GM18511 (cell line): Measurements from ENCODE around the gene TMPRSS6.

Experiments used
- ATAC-seq: cut with Tn5 transposase; IDR thresholded peaks from one replicate; pipeline ENCODE4 v1.9.1; 2021; ENCODE audit warnings: mild to moderate bottlenecking, moderate library complexity; ENCODE audit not compliant: unreplicated experiment

The TMPRSS6 gene

DNA sequence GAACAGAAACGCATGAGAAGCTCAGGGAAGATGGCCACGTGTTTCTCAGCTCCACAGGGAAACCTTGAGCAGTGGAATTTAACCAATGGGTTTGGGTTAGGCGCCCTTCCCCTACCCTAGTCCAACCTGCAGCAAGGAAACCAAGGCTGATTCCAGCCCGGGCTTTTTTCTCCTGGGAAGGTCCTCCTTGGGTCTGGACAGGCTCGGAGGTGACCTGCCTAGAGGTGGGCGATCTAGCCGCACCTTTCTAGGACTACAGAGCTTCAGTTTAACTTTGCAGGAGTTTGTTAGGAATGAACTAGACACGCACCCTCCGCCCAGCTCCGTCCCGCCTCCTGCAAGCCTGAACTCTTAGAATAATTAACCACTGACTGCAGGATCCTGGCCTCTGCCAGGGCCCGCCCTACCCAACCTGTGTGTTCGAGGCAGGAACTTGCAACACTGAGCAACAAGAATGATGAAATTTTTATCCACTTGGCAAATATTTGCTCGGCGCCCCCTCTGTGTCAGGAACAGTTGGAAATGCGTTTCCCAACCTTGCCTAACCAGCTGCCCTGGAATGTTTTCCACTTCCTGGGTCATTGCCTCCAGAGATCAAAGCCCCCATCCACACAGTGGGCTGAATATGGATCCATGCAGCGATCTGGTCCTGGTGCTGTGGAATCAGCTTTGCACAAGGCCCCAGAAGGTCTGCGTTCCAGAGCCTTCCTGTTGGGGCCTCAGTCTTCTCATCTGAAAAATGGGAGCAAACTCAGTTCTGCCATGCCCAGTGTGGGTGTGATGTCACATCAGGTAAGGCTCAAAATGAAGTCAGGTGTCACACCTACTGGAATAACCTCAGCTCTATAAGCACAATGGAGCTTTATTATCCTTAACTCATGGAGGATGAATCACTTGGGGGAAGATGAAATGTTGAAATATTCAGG, 76.7 kb downstream of the TMPRSS6 start:
- no peak for ATAC-seq

DNA sequence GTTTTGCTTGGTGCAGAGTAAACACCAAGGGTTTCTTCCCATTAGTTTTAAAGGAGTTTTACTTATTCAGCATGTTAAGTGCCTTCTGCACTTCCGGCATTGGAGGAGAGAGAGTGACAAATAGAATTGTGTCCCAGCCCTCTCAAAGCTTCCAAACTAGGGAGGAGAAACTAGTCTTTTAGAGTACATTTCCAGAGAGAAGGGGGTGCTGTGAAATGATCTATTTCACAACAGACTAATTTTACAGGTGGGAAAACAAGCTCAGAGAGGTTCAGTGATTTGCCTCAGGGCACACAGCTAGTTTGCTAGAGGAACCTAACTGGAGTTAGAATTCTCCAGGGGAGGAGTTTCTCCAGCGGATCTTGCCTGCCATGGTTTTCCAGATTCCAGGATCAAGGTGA, 77.4 kb downstream of the TMPRSS6 start:
- ATAC-seq = no peak

DNA sequence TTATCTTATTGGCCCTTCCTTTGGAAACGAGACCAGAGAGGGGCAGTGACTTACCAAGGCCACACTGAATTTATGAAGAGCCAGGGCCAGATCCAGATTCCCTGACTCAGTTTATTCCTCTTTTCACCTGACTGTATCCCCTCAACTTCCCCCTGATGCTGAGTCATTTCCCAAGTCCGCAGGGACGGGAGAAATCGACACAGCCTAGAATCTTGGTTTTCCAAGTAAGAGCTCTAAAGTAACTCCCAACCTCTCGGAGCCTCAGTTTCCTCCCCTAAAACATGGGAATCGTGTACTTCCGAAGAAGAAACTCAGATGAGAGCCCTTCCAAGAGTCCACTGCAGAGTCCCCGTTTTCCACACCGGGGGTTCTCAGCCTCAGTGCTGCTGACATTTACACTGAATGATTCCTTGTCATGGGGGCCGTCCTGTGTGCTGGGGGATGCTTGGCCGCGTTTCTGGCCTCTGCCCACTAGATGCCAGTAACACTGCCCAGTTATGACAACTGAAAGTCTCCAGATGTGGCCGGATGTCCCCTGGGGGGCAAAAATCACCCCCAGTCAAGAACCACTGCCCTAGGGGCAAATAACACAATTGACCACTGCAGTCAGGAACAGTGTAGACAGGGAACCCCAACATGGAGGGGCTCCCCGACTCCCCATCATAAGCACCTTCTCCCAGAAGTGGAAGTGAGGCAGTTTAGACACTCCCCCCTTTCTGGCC, 78.8 kb downstream of the TMPRSS6 start:
- ATAC-seq = no peak

DNA sequence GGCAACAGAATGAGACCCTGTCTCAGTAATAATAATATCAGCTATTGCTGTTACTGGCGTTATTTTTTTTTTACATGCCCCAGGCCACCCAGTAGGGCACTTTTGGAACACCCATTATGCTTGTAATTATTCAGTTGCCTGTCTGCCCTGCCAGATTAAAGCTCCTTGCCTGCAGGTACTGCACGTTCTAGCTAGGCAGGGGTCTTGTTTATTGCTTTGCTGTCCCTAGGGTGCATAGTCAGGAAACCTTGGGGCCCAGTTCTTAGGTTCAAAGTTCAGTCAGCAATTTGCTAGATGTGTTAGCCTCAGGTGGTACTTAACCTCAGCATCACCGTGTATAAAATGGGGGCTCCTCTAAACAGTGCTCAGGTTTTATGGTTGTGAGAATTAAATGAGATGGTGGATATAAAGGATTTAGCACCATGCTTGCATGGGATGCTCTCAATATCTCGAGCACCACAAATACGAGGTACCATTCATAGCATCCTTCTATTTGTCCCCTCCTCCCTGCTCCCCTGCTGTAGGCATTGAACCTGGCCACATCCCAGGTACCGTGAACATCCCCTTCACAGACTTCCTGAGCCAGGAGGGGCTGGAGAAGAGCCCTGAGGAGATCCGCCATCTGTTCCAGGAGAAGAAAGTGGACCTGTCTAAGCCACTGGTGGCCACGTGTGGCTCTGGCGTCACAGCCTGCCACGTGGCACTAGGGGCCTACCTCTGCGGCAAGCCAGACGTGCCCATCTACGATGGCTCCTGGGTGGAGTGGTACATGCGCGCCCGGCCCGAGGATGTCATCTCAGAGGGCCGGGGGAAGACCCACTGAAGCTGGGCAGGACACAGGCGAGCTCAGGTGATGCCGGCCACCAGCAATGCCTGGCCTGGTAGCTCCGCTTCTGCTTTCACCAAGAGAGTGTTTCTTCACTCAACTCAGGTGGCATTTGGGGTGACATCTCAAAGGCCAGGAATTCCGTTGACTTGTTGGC, 80.5 kb downstream of the TMPRSS6 start:
- no peak for ATAC-seq

DNA sequence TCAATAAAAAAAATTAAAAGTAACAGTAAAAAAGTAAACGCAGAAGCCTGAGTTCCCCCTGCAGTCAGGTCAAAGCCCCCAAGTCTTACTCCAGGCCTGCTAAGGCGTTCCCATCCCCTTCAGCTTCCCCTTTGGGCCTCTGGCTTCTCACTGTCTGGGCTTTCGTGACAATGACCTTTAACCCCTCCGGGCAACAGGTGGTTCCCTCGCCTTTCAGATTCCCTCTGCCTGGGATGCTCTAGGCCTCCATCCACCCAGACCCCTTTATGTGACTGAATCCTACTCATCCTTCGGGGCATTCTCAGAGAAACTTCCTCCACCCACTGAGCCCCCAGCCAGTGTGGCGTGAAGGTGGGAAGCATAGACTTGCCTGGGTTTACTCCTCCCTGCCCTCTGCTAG, 82.0 kb downstream of the TMPRSS6 start:
- no peak for ATAC-seq

DNA sequence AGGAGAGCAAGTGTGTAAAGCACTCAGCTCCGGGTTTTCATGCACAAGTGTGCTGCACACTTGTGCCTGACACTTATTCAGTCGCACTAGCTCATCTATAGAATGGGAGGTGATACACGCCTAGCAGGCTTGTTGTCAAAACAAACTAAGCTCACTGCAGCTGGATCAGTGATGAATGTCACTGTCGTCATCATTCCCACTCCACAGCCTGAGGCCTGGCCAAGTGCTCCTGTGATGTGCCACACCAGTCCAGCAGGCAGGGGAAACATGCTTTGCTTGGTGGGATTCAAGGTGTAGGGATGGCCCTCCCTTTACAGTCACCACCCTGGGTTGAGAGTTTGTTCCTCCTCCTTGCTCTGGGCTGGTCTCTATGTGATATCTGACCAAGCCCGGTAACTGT, 83.2 kb downstream of the TMPRSS6 start:
- no peak for ATAC-seq

DNA sequence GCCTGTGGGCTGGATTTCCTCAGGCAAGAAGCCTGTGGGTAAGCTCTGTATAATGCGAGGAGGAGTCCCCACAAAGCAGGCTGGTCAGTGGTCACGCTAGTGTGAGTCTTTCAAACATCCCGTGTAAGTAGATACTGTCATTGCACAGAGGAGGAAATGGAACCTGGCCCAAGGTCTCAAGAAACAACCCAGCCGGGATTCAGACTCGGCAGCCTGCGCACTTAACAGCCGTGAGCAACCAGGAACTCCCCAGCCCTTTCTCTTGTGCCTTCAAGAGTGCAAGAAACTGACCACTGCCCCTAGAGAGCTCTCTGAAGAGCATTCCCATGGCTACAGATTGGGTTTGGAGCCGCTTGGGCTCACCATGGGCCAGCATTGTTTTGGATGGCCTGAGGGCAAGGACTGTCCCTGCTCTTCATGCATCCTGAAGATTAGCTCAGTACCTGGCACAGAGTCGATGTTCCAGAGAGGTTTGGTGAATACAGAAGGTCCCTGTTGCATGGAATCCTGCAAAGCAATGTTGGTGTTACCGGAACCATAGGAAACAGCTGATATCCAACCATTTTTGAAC, 83.9 kb downstream of the TMPRSS6 start:
- ATAC-seq = no peak

DNA sequence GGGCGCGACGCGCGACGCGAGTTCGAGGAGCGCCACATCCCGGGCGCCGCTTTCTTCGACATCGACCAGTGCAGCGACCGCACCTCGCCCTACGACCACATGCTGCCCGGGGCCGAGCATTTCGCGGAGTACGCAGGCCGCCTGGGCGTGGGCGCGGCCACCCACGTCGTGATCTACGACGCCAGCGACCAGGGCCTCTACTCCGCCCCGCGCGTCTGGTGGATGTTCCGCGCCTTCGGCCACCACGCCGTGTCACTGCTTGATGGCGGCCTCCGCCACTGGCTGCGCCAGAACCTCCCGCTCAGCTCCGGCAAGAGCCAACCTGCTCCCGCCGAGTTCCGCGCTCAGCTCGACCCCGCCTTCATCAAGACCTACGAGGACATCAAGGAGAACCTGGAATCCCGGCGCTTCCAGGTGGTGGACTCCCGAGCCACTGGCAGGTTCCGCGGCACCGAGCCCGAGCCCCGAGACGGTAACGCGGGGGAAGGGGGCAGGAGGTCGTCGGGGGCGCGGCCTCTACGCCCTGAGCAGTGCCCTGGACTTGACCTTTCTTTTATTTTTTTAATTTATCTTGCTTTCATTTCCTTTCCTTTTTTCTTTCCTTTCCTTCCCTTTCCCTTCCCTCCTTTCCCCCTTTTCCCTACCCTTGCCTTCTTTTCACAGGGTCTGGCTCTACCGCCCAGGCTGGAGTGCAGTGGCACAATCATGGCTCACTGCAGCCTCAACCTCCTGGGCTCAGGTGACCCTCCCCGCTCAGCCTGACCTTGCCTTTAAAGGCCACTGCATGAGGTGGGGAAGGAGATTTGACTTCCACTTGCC, 85.0 kb downstream of the TMPRSS6 start:
- no peak for ATAC-seq

DNA sequence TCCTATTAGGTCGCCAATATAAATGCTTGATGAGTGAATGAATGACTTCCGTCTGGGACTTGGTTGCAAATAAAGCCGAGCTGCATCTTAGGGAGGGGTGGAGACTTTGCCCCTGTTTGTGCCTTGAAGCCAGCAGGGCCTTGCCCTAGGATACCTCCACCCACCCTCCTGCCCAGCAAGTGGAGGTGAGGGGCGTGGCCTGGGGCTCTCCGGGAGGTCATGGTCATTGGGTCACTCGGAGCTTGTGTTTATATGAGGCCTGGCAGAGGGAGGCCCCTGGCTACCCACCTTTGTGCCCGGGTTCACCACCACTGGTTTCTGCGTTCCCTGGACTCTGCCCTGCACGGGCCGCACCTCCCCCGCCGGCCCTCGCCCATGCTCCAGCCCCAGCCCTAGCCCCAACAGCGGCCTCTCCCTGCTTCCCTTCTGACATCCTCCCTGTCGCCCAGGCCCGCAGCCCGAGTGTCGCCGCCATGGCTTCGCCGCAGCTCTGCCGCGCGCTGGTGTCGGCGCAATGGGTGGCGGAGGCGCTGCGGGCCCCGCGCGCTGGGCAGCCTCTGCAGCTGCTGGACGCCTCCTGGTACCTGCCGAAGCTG, 85.7 kb downstream of the TMPRSS6 start:
- no peak for ATAC-seq

DNA sequence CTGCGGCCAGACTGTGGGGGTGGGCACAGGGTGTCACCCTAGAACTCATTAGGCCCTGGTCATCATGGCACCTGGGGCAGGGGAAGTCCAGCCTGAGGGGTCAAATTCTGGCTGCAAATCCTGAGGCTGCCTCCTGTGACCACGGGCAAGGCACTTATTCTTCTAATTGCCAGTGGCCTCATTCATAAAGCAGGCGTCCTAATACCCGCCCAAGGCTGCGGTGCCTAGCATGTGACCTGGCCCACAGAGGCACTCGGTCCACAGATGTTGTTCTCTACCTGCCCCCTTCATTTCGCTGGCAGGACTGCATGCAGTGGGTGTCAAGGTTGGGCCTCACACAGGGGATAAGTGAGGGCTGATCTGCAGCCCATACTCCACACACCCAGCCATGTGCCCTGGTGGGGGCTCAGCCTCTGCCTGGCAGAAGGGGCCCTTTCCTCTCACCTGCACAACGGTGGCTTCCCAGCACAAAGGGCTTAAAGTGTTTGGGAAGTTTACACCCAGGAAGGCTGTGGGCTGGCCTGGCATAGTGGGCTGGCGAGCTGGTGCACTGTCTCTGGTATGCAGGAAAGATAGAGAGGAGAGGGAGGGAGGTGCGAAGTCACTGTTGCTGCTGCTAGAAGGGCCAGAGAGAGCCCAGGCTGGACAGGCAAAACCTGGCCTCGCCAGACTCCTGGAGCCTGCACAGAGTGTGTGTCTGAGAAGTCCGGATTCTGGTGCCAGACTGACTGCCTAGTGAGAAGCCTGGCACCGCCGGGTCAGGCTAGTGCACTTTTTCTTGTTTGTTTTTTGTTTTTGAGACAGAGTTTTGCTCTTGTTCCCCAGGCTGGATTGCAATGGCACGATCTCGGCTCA, 86.8 kb downstream of the TMPRSS6 start:
- no peak for ATAC-seq

DNA sequence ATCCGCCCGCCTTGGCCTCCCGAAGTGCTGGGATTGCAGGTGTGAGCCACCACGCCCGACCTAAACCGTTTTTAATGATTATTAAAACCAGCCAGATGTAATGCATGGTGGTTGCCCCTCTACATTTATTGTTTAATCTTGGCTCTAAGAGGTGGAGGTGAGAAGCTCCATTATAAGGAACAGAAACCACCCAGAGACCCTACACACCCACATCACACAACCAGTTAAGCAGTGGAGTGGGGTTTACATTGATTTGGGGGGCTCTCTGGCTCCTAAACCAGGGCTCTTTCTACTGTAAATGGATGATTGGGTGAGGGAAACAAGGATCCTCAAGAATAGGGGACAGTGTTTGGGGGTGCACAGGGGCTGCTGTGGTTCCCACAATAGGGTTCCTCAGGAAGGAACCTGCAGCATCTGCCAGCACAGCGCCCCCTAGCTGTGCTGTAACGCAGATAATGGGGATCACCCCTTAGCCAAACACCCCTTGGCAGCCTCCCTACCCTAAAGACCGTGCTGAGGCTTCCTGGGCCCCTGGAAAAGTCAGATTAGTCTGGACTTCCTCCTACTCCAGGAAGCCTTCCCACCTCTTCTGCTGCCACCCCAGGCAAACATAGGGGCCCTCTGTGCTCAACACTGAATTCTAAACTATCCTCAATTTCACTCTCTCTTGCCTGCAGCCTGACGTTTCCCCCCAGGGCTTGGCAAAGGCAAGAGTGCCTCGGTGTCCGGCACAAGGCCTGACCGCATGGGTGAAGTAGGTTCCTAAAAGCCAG, 87.6 kb downstream of the TMPRSS6 start:
- ATAC-seq = no peak

DNA sequence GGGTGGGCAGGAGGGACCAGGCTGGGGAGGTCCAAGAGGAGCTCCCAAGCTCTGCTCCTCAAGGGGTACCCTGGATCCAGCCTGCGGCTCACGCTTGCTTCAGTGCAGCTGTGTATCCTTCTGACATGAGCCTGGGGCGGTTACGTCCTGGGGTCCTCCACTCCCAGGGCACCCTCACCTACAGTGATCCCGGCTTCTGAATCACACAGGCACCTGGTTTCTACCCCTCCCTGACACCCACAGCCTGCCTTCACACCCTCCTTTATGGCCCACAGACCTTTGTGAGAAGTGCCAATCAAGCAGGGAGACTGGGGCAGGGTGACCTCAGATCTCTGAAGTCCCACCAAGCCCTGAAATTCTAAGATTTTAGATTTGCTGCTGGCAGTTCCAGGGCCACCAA, 88.5 kb downstream of the TMPRSS6 start:
- no peak for ATAC-seq

DNA sequence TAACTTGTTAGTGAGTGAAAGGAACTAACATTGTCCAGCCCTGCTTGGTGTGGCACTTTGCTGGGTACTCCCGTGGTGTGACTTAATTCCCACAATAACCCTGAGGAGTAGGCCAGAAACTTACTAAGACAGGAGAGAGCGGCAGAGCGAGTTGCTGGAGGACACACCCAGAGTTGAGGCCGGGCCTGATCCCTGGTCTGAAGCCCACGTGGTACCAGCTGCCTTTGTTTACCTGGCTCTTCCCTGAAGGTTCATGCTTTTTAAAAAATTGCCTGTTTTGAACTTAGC, 89.4 kb downstream of the TMPRSS6 start:
- ATAC-seq = no peak

DNA sequence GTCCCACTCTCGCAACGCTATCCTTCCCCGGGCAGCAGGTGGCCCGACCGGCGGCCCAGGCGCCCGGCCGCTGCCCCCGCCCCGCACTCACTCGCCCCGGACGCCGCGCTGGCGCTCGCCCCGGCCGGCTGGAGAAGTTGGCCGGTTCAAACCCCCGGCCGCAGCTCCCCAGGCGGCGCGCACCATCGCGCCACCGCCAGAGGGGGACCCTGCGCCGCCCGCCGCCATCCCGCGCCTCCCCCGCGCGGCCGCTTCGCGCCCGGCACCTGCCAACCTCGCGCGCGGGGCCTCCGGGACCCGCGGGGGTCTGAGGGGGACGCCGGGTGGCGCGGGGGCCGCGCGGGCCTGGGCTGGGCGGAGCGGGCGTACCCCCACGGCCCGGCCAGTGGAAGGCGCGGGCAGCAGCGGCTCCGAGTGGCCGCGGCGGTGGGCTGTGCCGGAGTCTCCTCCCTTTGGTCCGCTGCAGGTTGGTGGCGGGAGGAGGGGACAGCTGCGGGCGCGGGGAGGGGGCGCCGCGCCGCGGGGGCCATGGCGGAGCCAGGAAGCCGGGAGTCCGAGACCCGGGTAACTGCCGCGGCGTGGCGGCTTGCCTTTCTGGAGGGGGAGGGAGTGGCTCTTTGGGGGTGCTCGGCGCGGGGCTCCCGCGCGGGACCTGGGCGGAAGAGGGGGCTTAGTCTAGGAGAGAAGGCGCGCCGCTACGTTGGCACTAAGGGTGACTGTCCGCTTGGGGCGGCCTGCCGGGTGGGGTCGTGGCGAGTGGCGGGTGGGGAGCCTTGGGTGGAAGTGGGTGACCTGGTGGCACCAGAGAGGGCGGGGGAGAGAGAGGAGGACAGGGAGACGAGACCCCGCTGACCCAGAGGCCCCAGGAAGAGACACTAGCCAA, 90.0 kb downstream of the TMPRSS6 start, which contains the start of the genes MPST and TST:
Gene MPST, plus strand, starts transcription at position 434 of the 883 bp plus-strand sequence. Its CDS starts 95 bp downstream, at position 529.
Gene TST, minus strand, starts transcription at position 139 of the 883 bp plus-strand sequence. CDS start 715 bp downstream, outside the sequence.
- ATAC-seq = peak; percentile 75

DNA sequence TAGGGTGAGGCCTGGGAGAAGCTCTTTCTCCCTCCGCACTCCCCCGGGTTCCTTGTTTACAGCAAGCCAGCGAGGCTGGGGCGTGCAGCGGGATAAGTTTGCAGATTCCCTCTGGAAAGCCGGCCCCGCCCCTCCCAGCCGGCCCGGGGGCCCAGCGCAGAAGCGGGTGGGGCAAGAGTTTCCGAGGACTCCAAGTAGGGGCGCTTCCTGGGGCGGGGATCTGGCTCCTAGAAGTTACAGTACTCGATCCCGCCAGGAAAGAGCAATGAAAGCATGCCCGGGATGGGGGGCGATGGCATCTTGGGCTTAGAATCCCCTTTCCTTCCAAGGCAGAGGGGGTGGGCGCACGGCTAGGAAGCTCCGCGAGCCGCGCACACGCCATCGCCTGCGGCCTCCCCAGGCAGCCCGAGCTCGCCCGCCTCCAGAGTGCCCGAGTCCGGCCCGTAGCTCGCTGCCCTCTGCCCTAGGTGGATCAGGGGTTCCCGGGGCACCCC, 90.7 kb downstream of the TMPRSS6 start:
- peak; percentile 20 for ATAC-seq

DNA sequence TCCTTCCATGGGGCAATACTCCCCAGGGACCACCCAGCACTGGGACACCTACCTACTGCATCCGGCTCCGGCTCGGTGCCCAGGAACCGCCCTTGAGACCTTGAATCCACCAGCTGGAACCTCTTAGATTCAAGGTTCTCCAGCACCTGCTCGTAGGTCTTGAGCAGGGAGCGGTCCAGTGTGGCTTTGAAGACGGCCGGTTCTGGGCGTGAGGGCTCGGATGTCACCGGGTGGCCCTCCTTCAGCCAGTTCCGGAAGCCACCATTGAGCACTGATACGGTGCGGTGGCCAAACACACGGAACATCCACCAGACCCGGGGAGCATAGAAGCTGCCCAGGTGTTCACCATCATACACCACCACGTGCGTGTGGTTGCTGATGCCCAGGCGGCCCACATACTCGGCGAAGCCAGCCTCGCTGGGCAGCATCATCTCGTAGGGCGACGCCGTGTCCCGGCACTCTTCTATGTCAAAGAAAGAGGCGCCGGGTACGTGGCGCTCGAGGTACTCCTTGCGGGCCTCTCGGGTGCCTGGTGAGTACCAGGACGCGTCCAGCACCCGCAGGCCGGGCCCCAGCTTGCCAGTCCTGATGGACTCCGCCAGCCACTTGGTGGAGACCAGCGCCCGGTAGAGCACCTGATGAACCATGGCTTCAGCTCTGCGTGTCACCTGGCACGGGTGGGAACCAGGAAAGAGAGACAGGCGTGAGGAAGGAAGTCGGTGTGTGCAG, 91.3 kb downstream of the TMPRSS6 start:
- ATAC-seq = no peak
